Stimulated activated CD4-positive, alpha-beta T cell treated with anti-CD3 and anti-CD28 coated beads, Interleukin-4, amount 100 ng/mL, for 24 hours (primary cell): ENCODE data around the gene RALBP1.
"Not testable (repeated sequence)": the region's sequence is repeated elsewhere in the genome, so short reads cannot be mapped to it uniquely, and the experiment has no call there.

Source experiments
- DNase-seq: peaks from one replicate; pipeline ENCODE4 v3.0.0-alpha.2; 2020

RALBP1 gene

DNA sequence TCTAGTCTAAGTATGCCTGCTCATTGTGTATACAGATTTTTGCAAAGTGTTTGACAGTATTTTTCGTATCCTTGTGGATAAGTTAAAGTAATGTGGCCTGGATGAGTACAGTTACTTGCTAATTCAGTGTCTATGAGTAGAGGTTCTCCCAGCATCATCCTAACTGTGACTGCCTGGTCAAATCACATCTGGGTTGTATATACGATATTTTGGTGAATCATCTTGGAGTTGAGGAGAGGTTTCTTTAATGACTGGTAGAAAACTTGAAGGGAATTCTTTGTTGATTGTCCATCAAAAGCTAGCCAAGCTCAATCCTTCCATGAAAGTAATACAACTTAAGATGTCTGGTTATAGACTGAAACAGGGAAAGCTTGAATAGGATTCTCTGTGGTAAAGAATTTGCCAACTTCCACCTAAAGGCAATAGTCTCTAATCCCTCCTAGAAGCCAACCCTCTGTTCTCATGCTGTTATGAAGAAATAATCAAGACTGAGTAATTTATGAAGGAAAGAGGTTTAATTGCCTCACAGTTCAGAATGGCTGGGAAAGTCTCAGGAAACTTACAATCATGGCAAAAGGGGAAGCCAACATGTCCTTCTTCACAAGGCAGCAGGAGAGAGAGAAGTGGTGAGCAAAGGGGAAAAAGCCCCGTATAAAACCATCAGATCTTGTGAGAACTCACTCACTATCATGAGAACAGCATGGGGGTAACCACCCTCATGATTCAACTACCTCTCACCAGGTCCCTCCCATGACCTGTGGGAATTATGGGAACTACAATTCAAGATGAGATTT lies 19.4 kb upstream of the RALBP1 start:
- DNase-seq, result no peak

DNA sequence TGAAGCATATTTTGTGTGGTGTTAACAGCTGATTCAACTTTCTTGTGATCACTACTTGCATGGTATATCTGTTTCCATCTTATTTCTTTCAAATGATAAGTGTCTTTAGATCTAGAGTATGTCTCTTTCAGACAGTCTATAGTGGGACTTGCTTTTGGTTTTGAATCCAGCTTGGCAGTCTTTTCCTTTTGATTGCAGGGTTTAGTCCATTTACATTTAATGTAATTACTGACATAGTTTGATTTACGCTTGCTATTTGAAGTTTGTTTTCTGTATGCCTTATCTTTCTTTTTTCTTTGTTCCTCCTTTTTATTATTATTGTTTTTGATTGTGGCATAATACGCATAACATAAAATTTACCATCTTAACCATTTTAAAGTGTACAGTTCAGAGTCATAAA lies 9.2 kb upstream of the RALBP1 start:
- no peak for DNase-seq

DNA sequence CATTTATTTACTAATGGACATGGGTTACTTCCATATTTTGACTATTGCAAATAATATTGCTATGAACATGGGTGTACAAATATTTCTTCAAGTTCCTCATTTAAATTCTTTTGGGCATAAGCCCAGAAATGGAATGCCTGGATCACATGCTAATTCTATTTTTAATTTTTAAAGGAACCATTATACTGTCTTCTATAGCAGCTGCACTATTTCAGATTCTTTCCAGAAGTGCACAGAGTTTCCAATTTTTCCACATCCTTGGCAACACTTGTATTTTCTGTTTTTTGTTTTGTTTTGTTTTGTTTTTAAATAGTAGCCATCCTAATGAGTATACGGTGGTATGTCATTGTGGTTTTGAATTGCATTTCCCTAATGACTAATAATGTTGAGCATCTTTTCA lies 8.5 kb upstream of the RALBP1 start:
- no peak for DNase-seq

- no peak for DNase-seq
Observed at GRCh38 chr18:9468998-9469397, 6.3 kb upstream of the RALBP1 start.

DNA sequence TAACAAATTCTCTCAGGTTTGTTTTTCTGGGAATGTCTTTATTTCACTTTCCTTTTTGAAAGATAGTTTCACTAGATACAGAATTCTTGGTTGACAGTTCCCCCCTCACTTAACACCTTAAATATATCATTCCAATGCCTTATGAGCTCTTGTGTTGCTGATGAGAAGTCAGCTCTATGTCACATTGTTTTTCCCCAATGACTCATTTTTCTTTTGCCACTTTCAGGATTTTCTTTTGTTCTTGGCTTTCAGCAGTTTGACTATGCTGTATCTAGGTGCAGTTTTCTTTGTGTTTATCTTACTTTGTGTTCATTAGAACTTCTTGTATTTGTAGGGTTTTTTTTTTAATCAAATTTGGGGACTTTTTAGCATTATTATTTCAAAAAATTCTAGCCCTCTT lies 5.6 kb upstream of the RALBP1 start:
- no peak for DNase-seq

DNA sequence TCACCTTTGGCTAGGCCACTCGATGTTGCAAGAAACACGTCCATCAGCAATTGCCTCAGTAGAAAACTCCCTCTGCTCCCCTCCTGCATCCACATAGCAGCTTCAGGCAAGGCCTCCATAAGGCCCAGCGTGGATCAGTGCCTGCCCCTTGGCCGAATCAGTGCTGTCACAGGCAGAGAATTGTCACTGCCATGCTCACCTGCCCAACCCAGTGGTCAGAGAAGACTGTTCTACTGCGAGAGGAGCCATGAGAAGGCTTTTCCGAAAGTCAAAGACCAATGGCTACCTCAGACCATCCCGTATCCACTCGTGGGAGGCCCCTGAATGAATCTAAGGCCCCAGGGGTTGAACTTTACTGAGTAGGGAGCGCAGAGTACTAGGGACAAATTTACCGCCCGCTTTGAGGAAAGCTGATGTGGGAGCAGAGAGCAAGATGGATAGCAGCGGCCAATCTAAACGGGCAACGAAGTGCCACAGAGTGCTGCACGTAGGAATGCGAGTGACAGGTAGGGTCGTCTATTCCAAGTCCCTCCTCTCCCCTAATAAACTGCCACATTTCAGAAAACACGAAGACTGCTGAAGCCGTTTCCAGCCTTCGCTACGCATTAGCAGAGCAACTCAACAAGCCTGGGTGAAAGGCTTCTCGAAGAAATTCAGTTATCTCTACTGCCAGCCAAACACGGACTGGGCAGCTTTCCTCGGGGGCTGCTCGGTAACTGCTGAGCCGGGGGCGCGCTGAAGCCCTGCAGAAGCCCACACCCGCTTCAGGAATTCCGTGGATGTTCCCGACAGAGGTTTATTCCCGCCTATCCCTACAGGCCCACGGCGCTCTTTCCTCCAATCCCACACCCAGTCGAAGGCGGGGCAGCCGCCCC lies 968 bp upstream of the RALBP1 start:
- no peak for DNase-seq

DNA sequence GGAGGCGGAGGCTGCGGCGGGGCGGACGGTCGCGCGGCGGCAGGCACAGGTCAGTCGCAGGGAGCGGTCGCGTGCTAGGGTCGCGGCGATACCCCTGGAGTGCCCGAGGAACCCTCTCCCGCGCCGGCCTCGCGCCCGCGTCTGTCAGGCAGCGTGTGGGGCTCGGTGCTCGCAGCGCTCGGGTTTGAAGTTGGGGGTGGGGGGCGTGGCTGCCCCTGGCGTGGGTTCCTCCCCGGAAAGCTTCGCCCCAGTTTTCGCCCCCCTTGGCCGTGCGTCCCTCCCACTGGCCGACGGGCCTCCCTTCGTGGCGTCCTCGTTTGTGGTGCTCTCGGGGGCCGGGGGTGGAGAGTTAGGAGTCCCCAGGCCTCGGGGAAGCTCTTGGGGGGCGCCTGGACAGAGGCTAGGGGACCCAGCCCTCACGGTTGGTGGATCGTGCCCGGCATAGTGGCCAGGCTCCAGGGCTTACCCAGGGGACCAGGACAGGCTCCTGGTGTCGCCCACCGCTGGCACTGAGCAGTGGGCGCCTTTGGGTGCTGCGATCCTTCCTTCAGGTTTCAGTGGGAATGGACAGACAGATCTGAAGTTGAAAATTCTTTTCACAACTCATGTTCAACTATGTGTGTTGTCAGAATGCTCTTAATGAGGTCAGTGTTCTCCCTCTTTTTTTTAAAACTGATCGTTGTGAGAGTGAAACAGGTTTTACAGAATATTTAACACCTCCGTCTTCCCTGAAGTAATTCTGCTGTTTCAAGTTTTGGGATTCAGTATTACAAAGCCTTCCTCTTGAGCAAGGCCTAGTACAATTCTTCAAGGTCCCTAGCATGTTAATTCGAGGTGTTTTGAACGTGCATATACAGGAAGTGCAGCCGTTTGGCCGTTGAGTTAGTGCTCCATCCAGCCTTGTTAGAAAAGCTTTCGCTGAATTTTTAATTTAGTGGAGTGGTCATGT lies 604 bp downstream of the RALBP1 start:
- DNase-seq, result peak; percentile 65

DNA sequence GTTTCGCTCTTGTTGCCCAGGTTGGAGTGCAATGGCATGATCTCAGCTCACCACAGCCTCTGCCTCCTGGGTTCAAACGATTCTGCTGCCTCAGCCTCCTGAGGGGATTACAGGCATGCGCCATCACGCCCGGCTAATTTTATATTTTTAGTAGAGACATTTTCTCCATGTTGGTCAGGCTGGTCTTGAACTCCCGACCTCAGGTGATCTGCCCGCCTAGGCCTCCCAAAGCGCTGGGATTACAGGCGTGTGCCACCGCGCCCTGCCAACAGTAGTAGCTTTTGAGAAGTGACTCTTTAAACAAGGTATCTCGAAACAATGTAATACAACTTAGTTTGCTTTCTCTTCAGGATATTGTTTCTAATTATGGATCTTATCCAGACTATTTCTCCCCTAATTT lies 1.6 kb downstream of the RALBP1 start:
- not testable (repeated sequence) for DNase-seq

DNA sequence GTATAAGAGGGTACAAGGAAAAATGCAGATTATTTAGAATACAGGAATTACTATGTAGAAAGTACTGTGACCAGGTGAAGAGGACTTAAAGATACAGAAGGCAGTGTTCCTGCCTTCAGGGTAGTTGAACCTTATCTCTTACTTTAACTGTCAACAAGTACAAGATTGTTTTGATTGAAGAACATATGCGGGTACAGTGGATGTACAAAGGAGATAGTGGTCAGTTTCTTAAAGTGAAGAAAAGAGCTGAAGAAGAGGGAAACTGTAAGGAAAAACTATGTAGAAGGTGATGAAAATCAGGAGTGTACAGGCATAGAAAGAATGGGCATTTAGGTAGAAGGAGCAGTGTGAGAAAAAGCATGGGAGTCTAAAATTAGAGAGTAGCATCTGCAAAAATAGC lies 2.2 kb downstream of the RALBP1 start:
- no peak for DNase-seq

GRCh38 chr18:9478545-9478944 lies 3.2 kb downstream of the RALBP1 start:
- DNase-seq, result no peak

DNA sequence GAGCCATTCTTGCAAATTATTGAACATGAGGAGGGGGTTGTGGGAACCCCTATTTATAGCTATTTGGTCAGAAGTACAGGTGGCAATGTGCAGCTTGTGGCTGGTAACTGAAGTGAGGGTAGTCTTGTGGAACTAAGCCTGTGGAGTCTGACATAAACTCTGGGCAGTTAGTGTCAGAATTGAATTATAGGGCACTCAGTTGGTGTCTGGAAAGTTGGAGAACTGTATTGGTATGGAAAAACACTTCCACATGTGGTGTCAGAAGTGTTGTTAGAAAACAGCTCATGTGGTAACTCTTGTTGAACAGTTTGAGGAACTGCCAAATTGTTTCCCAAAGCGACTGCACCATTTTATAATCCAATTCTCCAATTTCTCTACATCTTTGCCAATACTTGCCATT lies 7.5 kb downstream of the RALBP1 start:
- DNase-seq, result no peak

- no peak for DNase-seq
Observed at GRCh38 chr18:9483526-9483925, 8.2 kb downstream of the RALBP1 start.

GRCh38 chr18:9484856-9485255 lies 9.5 kb downstream of the RALBP1 start:
- not testable (repeated sequence) for DNase-seq

DNA sequence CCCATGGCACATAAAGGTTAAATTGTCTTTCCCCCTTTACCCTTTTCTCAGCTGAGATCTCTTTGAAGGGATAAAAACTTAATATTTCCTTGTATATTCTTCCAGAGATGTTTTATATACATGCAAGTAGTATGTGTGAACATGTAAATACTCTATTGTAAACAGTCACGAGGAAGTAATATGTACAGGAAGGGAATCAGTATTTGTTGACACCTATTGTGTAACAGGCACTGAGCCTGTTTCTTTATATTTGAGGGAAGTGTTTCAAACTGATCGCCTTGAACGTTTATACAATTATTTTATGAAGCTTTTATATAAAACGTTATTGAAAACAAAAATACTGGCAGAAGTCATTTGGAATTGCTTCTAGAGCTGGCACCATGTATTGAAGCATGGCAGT lies 13.2 kb downstream of the RALBP1 start:
- no peak for DNase-seq

GRCh38 chr18:9494778-9495331 lies 19.5 kb downstream of the RALBP1 start:
- no peak for DNase-seq

DNA sequence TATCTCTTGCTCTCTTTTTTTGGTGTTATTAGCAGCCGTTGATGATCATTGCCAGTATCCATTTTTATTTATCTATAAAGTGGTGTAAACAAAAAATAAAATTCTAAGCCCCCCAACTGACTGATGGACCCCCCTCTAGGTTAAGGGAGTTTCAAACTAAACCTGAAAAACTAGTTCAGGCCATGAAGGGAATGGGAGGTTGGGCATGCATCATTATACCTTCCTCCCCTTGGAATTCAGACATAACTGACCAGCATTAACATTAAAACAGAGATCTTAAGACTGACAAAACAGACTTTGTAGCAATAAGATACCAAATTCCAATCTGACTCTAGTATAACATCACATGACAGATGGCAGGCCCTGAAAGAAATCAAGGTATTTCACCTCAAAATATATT lies 20.2 kb downstream of the RALBP1 start:
- DNase-seq, result no peak

DNA sequence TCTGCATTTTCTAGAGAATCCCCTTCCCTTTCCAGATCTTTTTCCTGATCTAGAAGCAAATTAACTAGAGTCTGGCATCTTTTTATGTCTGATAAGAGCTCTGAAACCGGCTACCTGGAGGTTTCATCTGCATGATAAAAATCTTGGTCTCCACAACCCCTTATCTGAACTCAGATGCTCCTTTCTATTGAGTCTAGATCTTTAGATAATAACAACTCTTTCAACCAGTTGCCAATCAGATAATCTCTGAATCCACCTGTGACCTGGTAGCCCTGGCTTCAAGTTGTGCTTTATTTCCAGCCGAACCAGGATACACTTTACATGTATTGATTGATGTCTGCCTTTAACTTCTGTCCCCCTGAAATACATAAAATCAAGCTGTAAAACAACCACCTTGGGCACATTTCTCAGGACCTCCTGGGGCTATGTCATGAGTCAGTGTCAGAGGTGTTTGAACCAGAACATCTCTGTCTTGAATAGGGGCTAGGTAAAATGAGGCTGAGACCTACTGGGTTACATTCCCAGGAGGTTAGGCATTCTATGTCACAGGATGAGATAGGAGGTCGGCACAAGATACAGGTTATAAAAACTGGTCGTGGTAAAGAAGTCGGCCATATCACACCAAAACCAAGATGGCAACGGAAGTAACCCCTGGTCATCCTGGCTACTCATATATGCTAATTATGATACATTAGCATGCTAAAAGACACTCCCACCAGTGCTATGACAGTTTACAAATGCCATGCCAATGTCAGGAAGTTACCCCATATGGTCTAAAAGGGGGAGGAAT lies 20.8 kb downstream of the RALBP1 start:
- no peak for DNase-seq

DNA sequence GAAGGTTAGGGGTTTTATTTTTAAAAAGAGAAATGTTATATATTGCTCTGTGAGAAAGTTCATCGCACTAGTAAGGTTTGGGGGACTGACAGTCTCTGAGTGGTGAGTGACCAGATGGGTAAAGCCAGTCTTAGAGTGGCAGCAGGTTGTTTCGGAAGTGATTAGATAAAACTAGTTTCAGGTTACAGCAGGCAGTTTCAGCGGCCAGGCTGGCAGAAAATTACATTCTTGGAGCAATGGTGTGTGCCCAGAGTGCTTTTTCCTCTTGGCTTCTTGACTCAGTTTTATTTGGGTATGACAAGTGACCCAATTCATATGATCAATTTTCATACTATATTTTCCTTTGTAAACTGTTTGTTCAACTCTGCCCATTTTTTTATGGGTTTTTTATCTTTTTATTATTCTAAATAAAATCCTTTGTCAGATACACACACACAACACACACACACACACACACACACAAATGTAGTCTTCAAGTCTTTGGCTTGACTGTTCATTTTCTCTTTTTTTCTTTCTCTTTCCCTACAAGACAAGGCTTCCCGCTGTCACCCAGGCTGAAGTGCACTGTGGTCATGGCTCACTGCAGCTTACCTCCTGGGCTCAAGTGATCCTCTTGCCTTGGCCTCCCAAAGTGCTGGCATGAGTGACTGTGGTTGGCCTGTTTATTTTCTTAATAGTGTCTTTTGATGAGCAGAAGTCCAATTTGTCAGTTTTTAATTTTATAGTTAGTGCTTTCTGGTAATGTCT lies 30.9 kb downstream of the RALBP1 start:
- DNase-seq, result no peak

GRCh38 chr18:9507565-9508088 lies 32.3 kb downstream of the RALBP1 start:
- DNase-seq, result no peak

DNA sequence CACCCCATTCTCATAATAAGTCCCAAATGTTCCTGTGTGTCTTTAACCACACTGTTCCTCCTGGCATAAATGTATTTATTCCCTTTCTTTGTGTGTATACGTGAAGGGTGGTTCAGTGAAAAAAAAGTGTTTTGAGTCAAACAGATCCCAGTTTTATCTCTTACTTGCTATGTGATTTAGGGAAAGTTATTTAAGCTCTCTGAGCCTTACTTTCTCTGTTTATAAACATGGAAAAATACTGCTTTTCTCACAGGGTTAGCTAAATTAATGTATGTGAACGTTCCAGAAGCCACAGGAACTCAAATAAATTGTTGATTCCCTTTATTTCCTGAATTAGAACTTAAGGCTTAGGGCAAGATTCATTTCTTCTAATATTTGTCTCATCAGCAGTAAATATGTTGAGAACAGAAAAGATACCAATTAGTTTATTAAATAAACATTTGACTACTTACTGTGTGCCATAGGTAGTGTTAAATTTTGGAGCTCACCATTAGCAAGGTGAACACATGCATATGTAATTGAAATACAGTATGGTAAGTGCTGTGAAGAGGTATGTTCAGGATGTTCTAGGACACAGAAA lies 33.2 kb downstream of the RALBP1 start:
- DNase-seq, result no peak
